ENCODE results near the gene FASTKD1.
"Not testable (repeated sequence)": the region's sequence is repeated elsewhere in the genome, so short reads cannot be mapped to it uniquely, and the experiment has no call there.

Gene FASTKD1

GRCh38 chr2:169528271-169528701 lies 45.4 kb downstream of the FASTKD1 start:
- no peak overlapping the region for H3K4me3 ChIP-seq (ENCODE audit: low read length)
- TF ChIP-seq ZNF274 (IDR thresholded peaks at IDR 0.05; ENCODE audit: low read depth, low read length) = no peak

- TF ChIP-seq ZNF274 (IDR thresholded peaks at IDR 0.05; ENCODE audit: low read depth, low read length) = no peak
- no peak overlapping the region for H3K4me3 ChIP-seq (ENCODE audit: low read length)
These were observed 47.2 kb downstream of the FASTKD1 start for GRCh38 chr2:169526451-169526850.

GRCh38 chr2:169525434-169525833 lies 48.2 kb downstream of the FASTKD1 start:
- no peak overlapping the region for H3K4me3 ChIP-seq (ENCODE audit: low read length)
- no peak for TF ChIP-seq ZNF274 (IDR thresholded peaks at IDR 0.05; ENCODE audit: low read depth, low read length)

- TF ChIP-seq ZNF274 (IDR thresholded peaks at IDR 0.05; ENCODE audit: low read depth, low read length) = no peak
- no peak overlapping the region for H3K4me3 ChIP-seq (ENCODE audit: low read length)
These were observed 50.0 kb downstream of the FASTKD1 start for GRCh38 chr2:169523681-169524080.

- no peak overlapping the region for H3K4me3 ChIP-seq (ENCODE audit: low read length)
- TF ChIP-seq ZNF274 (IDR thresholded peaks at IDR 0.05; ENCODE audit: low read depth, low read length) = no peak
These were observed 52.8 kb downstream of the FASTKD1 start for GRCh38 chr2:169520896-169521295.

GRCh38 chr2:169516488-169516995 lies 57.1 kb downstream of the FASTKD1 start:
- H3K4me3 ChIP-seq (ENCODE audit: low read length) = not testable (repeated sequence)

- not testable (repeated sequence) for H3K4me3 ChIP-seq (ENCODE audit: low read length)
These were observed 58.9 kb downstream of the FASTKD1 start for GRCh38 chr2:169514758-169515157.

- no peak overlapping the region for H3K4me3 ChIP-seq (ENCODE audit: low read length)
- no peak for TF ChIP-seq ZNF274 (IDR thresholded peaks at IDR 0.05; ENCODE audit: low read depth, low read length)
These were observed 59.7 kb downstream of the FASTKD1 start for GRCh38 chr2:169513926-169514325.

GRCh38 chr2:169513094-169513493 lies 60.6 kb downstream of the FASTKD1 start:
- no peak overlapping the region for H3K4me3 ChIP-seq (ENCODE audit: low read length)
- TF ChIP-seq ZNF274 (IDR thresholded peaks at IDR 0.05; ENCODE audit: low read depth, low read length) = no peak

GRCh38 chr2:169512525-169512924 lies 61.1 kb downstream of the FASTKD1 start:
- H3K4me3 ChIP-seq (ENCODE audit: low read length) = no peak overlapping the region
- no peak for TF ChIP-seq ZNF274 (IDR thresholded peaks at IDR 0.05; ENCODE audit: low read depth, low read length)

- H3K4me3 ChIP-seq (ENCODE audit: low read length) = no peak overlapping the region
- TF ChIP-seq ZNF274 (IDR thresholded peaks at IDR 0.05; ENCODE audit: low read depth, low read length) = no peak
These were observed 61.8 kb downstream of the FASTKD1 start for GRCh38 chr2:169511818-169512217.

GRCh38 chr2:169510496-169510895 lies 63.2 kb downstream of the FASTKD1 start:
- H3K4me3 ChIP-seq (ENCODE audit: low read length) = no peak overlapping the region
- TF ChIP-seq ZNF274 (IDR thresholded peaks at IDR 0.05; ENCODE audit: low read depth, low read length) = no peak

- TF ChIP-seq ZNF274 (IDR thresholded peaks at IDR 0.05; ENCODE audit: low read depth, low read length) = no peak
These were observed 63.7 kb downstream of the FASTKD1 start for GRCh38 chr2:169509955-169510354.

GRCh38 chr2:169509298-169509885 lies 64.3 kb downstream of the FASTKD1 start, which contains the start of gene KLHL41:
TSS of gene KLHL41 (plus strand) at chr2:169509702. CDS start at chr2:169509779, 77 bp downstream.
- no peak within 1 kb of the TSS for H3K4me3 ChIP-seq (ENCODE audit: low read length)
- TF ChIP-seq ZNF274 (IDR thresholded peaks at IDR 0.05; ENCODE audit: low read depth, low read length) = no peak

More at GRCh38 chr2:169509955-169510354, 63.7 kb downstream of the FASTKD1 start:
- H3K4me3 ChIP-seq (ENCODE audit: low read length) = no peak overlapping the region

GRCh38 chr2:169507698-169508097 lies 66.0 kb downstream of the FASTKD1 start:
- TF ChIP-seq ZNF274 (IDR thresholded peaks at IDR 0.05; ENCODE audit: low read depth, low read length) = no peak

GRCh38 chr2:169504651-169505050 lies 69.0 kb downstream of the FASTKD1 start:
- no peak overlapping the region for H3K4me3 ChIP-seq (ENCODE audit: low read length)
- no peak for TF ChIP-seq ZNF274 (IDR thresholded peaks at IDR 0.05; ENCODE audit: low read depth, low read length)

More at GRCh38 chr2:169507698-169508097, 66.0 kb downstream of the FASTKD1 start:
- H3K4me3 ChIP-seq (ENCODE audit: low read length) = no peak overlapping the region

Data from GM08714 (cell line).